Astrocyte (in vitro differentiated cells and primary cell): ENCODE measurements around the gene FAM50A.

ENCODE experiments used
- EZH2 ChIP-seq: IDR thresholded peaks from 2 replicates; pipeline ENCODE4 v1.6.1; 2012; ENCODE audit warnings: mild to moderate bottlenecking, low read length, inconsistent platforms; ENCODE audit not compliant: insufficient read depth
- TF ChIP-seq, protein P1 (sequence below): IDR thresholded peaks from 2 replicates; pipeline ENCODE4 v1.5.1; 2011; ENCODE audit warnings: low read depth, mild to moderate bottlenecking, inconsistent platforms, low read length, moderate library complexity; ENCODE audit not compliant: insufficient read depth

DNA sequence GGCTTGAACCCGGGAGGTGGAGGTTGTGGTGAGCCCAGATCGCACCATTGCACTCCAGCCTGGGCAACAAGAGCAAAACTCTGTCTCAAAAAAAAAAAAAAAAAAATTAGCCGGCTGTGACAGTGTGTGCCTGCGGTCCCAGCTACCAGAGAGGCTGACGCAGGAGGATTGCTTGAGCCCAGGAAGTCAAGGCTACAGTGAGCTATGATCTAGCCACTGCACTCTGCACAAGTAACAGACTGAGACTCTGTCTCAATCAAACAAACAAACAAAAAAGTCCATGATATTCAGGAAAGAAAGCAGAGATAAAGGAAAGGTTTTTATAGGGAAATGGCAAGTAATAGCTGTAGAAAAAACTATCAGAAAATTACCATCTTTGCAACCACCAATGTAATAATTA, 37.3 kb downstream of the FAM50A start:
- TF ChIP-seq, protein P1, sequence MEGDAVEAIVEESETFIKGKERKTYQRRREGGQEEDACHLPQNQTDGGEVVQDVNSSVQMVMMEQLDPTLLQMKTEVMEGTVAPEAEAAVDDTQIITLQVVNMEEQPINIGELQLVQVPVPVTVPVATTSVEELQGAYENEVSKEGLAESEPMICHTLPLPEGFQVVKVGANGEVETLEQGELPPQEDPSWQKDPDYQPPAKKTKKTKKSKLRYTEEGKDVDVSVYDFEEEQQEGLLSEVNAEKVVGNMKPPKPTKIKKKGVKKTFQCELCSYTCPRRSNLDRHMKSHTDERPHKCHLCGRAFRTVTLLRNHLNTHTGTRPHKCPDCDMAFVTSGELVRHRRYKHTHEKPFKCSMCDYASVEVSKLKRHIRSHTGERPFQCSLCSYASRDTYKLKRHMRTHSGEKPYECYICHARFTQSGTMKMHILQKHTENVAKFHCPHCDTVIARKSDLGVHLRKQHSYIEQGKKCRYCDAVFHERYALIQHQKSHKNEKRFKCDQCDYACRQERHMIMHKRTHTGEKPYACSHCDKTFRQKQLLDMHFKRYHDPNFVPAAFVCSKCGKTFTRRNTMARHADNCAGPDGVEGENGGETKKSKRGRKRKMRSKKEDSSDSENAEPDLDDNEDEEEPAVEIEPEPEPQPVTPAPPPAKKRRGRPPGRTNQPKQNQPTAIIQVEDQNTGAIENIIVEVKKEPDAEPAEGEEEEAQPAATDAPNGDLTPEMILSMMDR = no peak
- no peak for TF ChIP-seq EZH2
